MM.1S (cell line): ENCODE measurements around the gene UGT1A5.

Experiments
- DNase-seq: peaks from one replicate; pipeline ENCODE4 v3.0.0-alpha.2; 2015
- H2AFZ ChIP-seq: fragments of 300-600 bp; sonication (generic); 2 replicates; pipeline ENCODE4 v1.6.0; 2016; ENCODE audit warnings: antibody characterized with exemption, low read length
- H3F3A ChIP-seq: fragments of 300-600 bp; sonication (generic); 2 replicates; pipeline ENCODE4 v1.6.1; 2016; ENCODE audit warnings: mild to moderate bottlenecking, antibody characterized with exemption, low read length, moderate library complexity, mixed read lengths; ENCODE audit not compliant: insufficient read depth
- H3K27ac ChIP-seq: fragments of 300-600 bp; sonication (generic); 2 replicates; pipeline ENCODE4 v1.5.1; 2016; ENCODE audit warnings: mild to moderate bottlenecking, low read length
- H3K27me3 ChIP-seq: fragments of 300-600 bp; sonication (generic); replicated peaks from 2 replicates; pipeline ENCODE4 v1.6.0; 2016; ENCODE audit warnings: low read length; ENCODE audit not compliant: insufficient read depth
- H3K36me3 ChIP-seq: fragments of 300-600 bp; sonication (generic); replicated peaks from 2 replicates; pipeline ENCODE4 v1.6.1; 2016; ENCODE audit warnings: mild to moderate bottlenecking, low read length, mixed read lengths; ENCODE audit not compliant: insufficient read depth
- H3K4me1 ChIP-seq: fragments of 300-600 bp; sonication (generic); 2 replicates; pipeline ENCODE4 v1.6.1; 2016; ENCODE audit warnings: low read length, mixed read lengths
- H3K4me2 ChIP-seq: fragments of 300-600 bp; sonication (generic); 2 replicates; pipeline ENCODE4 v1.6.0; 2016; ENCODE audit warnings: low read depth, low read length
- H3K4me3 ChIP-seq: fragments of 300-600 bp; sonication (generic); 2 replicates; pipeline ENCODE4 v1.5.1; 2016; ENCODE audit warnings: low read length, mixed read lengths
- H3K79me2 ChIP-seq: fragments of 300-600 bp; sonication (generic); 2 replicates; pipeline ENCODE4 v1.6.1; 2016; ENCODE audit warnings: mixed run types, low read length, mixed read lengths
- H3K9ac ChIP-seq: fragments of 300-600 bp; sonication (generic); 2 replicates; pipeline ENCODE4 v1.6.1; 2016; ENCODE audit warnings: low read length, mixed read lengths
- H3K9me2 ChIP-seq: fragments of 300-600 bp; sonication (generic); replicated peaks from 2 replicates; pipeline ENCODE4 v1.6.1; 2016; ENCODE audit warnings: mild to moderate bottlenecking, low read length, mixed read lengths; ENCODE audit not compliant: insufficient read depth
- H3K9me3 ChIP-seq: fragments of 300-600 bp; sonication (generic); replicated peaks from 2 replicates; pipeline ENCODE4 v1.6.1; 2016; ENCODE audit warnings: mild to moderate bottlenecking, low read length, mixed read lengths; ENCODE audit not compliant: insufficient read depth
- H4K20me1 ChIP-seq: fragments of 300-600 bp; sonication (generic); 2 replicates; pipeline ENCODE4 v1.6.1; 2016; ENCODE audit warnings: mild to moderate bottlenecking, low read length, moderate library complexity, mixed read lengths; ENCODE audit not compliant: insufficient read depth
- CTCF ChIP-seq: fragments of 300-600 bp; sonication (generic); IDR thresholded peaks from 2 replicates; pipeline ENCODE4 v1.5.1; 2016; ENCODE audit warnings: antibody characterized with exemption, low read length, mixed read lengths
- EZH2 ChIP-seq: fragments of 300-600 bp; sonication (generic); optimal IDR thresholded peaks from 2 replicates; pipeline ENCODE3; 2017; ENCODE audit warnings: low read depth, mild to moderate bottlenecking, antibody characterized with exemption, low read length, mixed read lengths
- EZH2phosphoT487 ChIP-seq: fragments of 300-600 bp; sonication (generic); IDR thresholded peaks from 2 replicates; pipeline ENCODE4 v1.6.1; 2018; ENCODE audit warnings: antibody characterized with exemption, low read length

UGT1A5 gene

GRCh38 chr2:233712611-233713261 is at the start of gene UGT1A5:
Gene UGT1A5 (plus strand): TSS chr2:233712907. CDS start chr2:233712992, 85 bp downstream.
- H3K27me3 ChIP-seq: no peaks in the 10 kb centered on the region
- H3K79me2 ChIP-seq: no peaks in the 10 kb centered on the region
- no peaks in the 10 kb centered on the region for H4K20me1 ChIP-seq
- no peaks in the 10 kb centered on the region for H3K9me2 ChIP-seq
- no peak for DNase-seq
- no peaks in the 10 kb centered on the region for H3F3A ChIP-seq
- no peak within 1 kb of the TSS for H3K4me3 ChIP-seq
- no peak within 1 kb of the TSS for H3K9ac ChIP-seq
- H3K9me3 ChIP-seq: no peaks in the 10 kb centered on the region
- no peaks in the 10 kb centered on the region for H3K36me3 ChIP-seq
- no peak for TF ChIP-seq EZH2phosphoT487
- TF ChIP-seq CTCF: no peak
- no peak for TF ChIP-seq EZH2
- no peaks in the 10 kb centered on the region for H3K4me1 ChIP-seq
- H3K4me2 ChIP-seq: no peak within 1 kb of the TSS
- no peak within 1 kb of the TSS for H3K27ac ChIP-seq
- H2AFZ ChIP-seq: no peak within 1 kb of the TSS

GRCh38 chr2:233663911-233664310 is 48.8 kb upstream of the UGT1A5 start:
- no peaks in the 10 kb centered on the region for H3K4me1 ChIP-seq
- H3K9me3 ChIP-seq: no peaks in the 10 kb centered on the region
- H3K4me3 ChIP-seq: no peak overlapping the region
- H3K9ac ChIP-seq: no peak overlapping the region
- H3K27ac ChIP-seq: no peak overlapping the region
- no peak overlapping the region for H2AFZ ChIP-seq
- no peak for DNase-seq
- no peaks in the 10 kb centered on the region for H4K20me1 ChIP-seq
- no peaks in the 10 kb centered on the region for H3K27me3 ChIP-seq
- H3K79me2 ChIP-seq: no peaks in the 10 kb centered on the region
- no peaks in the 10 kb centered on the region for H3K9me2 ChIP-seq
- H3K36me3 ChIP-seq: no peaks in the 10 kb centered on the region
- no peak for TF ChIP-seq EZH2
- TF ChIP-seq EZH2phosphoT487: no peak
- TF ChIP-seq CTCF: no peak
- no peaks in the 10 kb centered on the region for H3F3A ChIP-seq
- no peak overlapping the region for H3K4me2 ChIP-seq

GRCh38 chr2:233668605-233669260 is 44.0 kb upstream of the UGT1A5 start:
- Histone ChIP-seq H2AFZ (no peak overlapping the region), H3K9me3 (no peaks in the 10 kb centered on the region), H3K4me1 (no peaks in the 10 kb centered on the region), H3K4me2 (no peak overlapping the region), H3F3A (no peaks in the 10 kb centered on the region), H3K36me3 (no peaks in the 10 kb centered on the region), H3K27ac (no peak overlapping the region), H3K79me2 (no peaks in the 10 kb centered on the region), H3K9ac (no peak overlapping the region), H3K27me3 (no peaks in the 10 kb centered on the region), H3K4me3 (no peak overlapping the region), H3K9me2 (no peaks in the 10 kb centered on the region), H4K20me1 (no peaks in the 10 kb centered on the region)
- no peak for DNase-seq
- no peak for TF ChIP-seq CTCF
- TF ChIP-seq EZH2: no peak
- TF ChIP-seq EZH2phosphoT487: no peak
